K562 (cell line): ENCODE results near the gene CARS2. TPM values are rescaled to one million over a fixed set of nuclear protein-coding genes. Genes with fewer than 3 reads are reported as not detected.

Experiments
- KDM5B ChIP-seq: fragments of 200-600 bp; sonication (generic); IDR thresholded peaks from 2 replicates; pipeline ENCODE4 v1.6.1; 2012; ENCODE audit warnings: low read depth, mild to moderate bottlenecking, moderate library complexity, low read length, control low read depth, inconsistent platforms; ENCODE audit not compliant: insufficient replicate concordance
- LCOR ChIP-seq: sonication (generic); formaldehyde crosslinking; IDR thresholded peaks from 2 replicates; pipeline ENCODE4 v1.8.0; 2022; ENCODE audit warnings: mild to moderate bottlenecking, missing genetic modification reagents
- PTTG1 ChIP-seq: fragments of 450-650 bp; IDR thresholded peaks from 2 replicates; pipeline ENCODE4 v1.6.1; 2016; ENCODE audit warnings: low read depth, mild to moderate bottlenecking, missing genetic modification characterization, missing compliant biosample characterization
- SOX6 ChIP-seq: fragments of 450-650 bp; IDR thresholded peaks from 2 replicates; pipeline ENCODE4 v1.6.1; 2014; ENCODE audit warnings: mild to moderate bottlenecking
- TAF7 ChIP-seq: fragments of 450-650 bp; IDR thresholded peaks from 2 replicates; pipeline ENCODE4 v1.6.1; 2016; ENCODE audit warnings: missing genetic modification characterization, missing compliant biosample characterization
- TEAD2 ChIP-seq: fragments of 450-650 bp; IDR thresholded peaks from 2 replicates; pipeline ENCODE4 v1.6.1; 2016; ENCODE audit warnings: missing genetic modification characterization, control low read depth, missing compliant biosample characterization
- TFAM ChIP-seq: fragments of 250-450 bp; sonication (Bioruptor Pico); conservative IDR thresholded peaks from 2 replicates; pipeline ENCODE4 v1.5.0; 2021; ENCODE audit warnings: mild to moderate bottlenecking, moderate library complexity
- TRIM24 ChIP-seq, 2 experiments: fragments of 450-650 bp; IDR thresholded peaks; 2 replicates each; pipeline ENCODE4 v1.6.1; 2016
- TSC22D4 ChIP-seq: fragments of 450-650 bp; IDR thresholded peaks from 2 replicates; pipeline ENCODE4 v1.6.1; 2016; ENCODE audit warnings: missing genetic modification characterization, missing biosample characterization, control low read depth
- ZBTB2 ChIP-seq: fragments of 450-650 bp; IDR thresholded peaks from 2 replicates; pipeline ENCODE4 v1.6.1; 2016; ENCODE audit warnings: antibody characterized with exemption
- ZBTB40 ChIP-seq, 2 experiments: fragments of 450-650 bp in 1 of 2; sonication (generic) in 1 of 2; formaldehyde crosslinking in 1 of 2; IDR thresholded peaks; 2 replicates each; pipeline versions ENCODE4 v1.7.1 to v1.9.0; 2016 to 2022; ENCODE audit warnings: inconsistent platforms in 1 of 2, mild to moderate bottlenecking in 1 of 2, missing genetic modification reagents in 1 of 2
- polyA plus RNA-seq, 8 experiments: library from polyadenylated mRNA; depleted of rRNA in 4 of 8; stranded (reverse) in 5 of 8; unstranded in 3 of 8; fragments of >200 nt; fragmentation: Nextera tagmentation in 2 of 8; fragmentation: Illumina TruSeq in 1 of 8; extraction: Ambion mirVana in 2 of 8; extraction: Trizol in 1 of 8; gene quantifications; 2 replicates each; pipeline versions ENCODE4 v1.2.1 to v1.2.3, GENCODE V29; 2011 to 2014; ENCODE audit warnings: inconsistent platforms in 1 of 8, missing spikeins in 1 of 8
- total RNA-seq, 7 experiments: library from RNA; depleted of rRNA in 6 of 7; stranded (reverse); fragments of >200 nt in 6 of 7; fragmentation: Illumina TruSeq in 2 of 7; extraction: Trizol in 2 of 7; gene quantifications; 2 replicates each; pipeline versions ENCODE4 v1.2.1 to v1.2.3, GENCODE V29; 2011 to 2021; ENCODE audit warnings: low replicate concordance in 1 of 7
- TF ChIP-seq, protein P1 (sequence below): fragments of 450-650 bp; formaldehyde crosslinking; IDR thresholded peaks from 2 replicates; pipeline ENCODE4 v1.4.0; 2020; ENCODE audit warnings: mild to moderate bottlenecking, moderate library complexity
- TF ChIP-seq, protein P2 (sequence below): fragments of 450-650 bp; formaldehyde crosslinking; IDR thresholded peaks from 2 replicates; pipeline ENCODE4 v1.4.0; 2020; ENCODE audit warnings: mild to moderate bottlenecking, mixed read lengths

CARS2 gene
- total and polyA plus RNA-seq, 9 of the 15 experiments (the other 6 are each of a cell fraction or from before 2014, with no cell fraction given) = 1.7 to 37.4 (median 30.5) TPM

DNA sequence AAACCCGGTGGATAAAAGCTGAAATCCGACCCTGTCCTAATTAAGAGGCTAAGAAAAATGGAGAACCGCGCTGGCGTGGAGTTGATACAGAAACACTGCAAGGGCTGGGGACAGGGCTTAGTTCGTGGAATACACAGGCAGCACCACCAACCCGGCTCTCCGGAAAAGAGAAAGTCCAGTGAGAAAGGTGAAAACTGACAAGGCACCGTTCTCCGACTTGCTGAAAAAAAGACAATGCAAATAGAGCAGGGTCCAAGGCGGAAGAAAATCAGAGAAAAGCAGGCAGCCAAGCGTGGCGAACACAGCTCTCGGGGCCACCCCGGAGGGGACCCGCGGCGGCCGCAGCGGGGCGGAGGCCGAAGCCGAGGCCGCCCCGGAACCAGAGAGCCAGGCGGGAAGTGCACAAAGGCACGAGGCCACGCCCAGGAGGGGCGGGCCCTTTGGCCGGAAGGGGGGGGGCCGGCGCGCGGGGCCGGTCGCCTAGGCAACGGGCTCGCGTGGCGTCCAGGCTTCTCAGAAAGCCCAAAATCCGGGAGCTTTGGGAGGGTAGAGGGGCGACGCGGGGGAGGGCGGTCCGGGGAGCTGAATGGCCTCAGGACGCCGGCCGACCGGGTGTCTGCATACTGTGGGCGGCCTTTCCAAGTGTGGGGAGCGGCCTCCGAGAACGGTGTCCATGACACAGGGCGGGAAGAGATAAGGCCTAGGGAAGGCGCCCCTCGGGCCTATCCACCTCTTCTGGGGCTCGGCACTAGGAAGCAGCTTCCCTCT is 6.3 kb upstream of the CARS2 start (continued):
- TF ChIP-seq ZBTB40 (IDR thresholded peaks at IDR 0.05) (peak; percentile 77), ZBTB40 (CRISPR knock-in tag; IDR thresholded peaks at IDR 0.05) (no peak), TFAM (CRISPR knock-in tag) (no peak), KDM5B (peak; percentile 93), SOX6 (no peak), LCOR (CRISPR knock-in tag) (0 out of 2 replicates have a peak, but pooled peaks have one; percentile 19), TAF7 (tag) (peak; percentile 62; the same call in 1 of the 2 replicates), PTTG1 (no peak), TRIM24 (IDR thresholded peaks at IDR 0.05) (no peak), ZBTB2 (no peak), TSC22D4 (tag) (no peak), TEAD2 (tag) (no peak)
- TF ChIP-seq, protein P1, sequence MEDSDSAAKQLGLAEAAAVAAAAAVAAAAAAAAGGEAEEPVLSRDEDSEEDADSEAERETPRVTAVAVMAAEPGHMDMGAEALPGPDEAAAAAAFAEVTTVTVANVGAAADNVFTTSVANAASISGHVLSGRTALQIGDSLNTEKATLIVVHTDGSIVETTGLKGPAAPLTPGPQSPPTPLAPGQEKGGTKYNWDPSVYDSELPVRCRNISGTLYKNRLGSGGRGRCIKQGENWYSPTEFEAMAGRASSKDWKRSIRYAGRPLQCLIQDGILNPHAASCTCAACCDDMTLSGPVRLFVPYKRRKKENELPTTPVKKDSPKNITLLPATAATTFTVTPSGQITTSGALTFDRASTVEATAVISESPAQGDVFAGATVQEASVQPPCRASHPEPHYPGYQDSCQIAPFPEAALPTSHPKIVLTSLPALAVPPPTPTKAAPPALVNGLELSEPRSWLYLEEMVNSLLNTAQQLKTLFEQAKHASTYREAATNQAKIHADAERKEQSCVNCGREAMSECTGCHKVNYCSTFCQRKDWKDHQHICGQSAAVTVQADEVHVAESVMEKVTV (CRISPR knock-in tag) = no peak
- TF ChIP-seq, protein P2, sequence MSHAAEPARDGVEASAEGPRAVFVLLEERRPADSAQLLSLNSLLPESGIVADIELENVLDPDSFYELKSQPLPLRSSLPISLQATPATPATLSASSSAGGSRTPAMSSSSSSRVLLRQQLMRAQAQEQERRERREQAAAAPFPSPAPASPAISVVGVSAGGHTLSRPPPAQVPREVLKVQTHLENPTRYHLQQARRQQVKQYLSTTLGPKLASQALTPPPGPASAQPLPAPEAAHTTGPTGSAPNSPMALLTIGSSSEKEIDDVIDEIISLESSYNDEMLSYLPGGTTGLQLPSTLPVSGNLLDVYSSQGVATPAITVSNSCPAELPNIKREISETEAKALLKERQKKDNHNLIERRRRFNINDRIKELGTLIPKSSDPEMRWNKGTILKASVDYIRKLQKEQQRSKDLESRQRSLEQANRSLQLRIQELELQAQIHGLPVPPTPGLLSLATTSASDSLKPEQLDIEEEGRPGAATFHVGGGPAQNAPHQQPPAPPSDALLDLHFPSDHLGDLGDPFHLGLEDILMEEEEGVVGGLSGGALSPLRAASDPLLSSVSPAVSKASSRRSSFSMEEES (CRISPR knock-in tag) = no peak
